MV-4-11 (cell line): ENCODE data around the gene IL22RA1.

Experiments
- DNase-seq: peaks from one replicate; lab custom pipeline; 2025; lab: John Stamatoyannopoulos, UW

Gene IL22RA1

GRCh38 chr1:24096009-24096738 is 46.8 kb downstream of the IL22RA1 start:
- no peak for DNase-seq

GRCh38 chr1:24095140-24095859 is 47.6 kb downstream of the IL22RA1 start:
- DNase-seq, result no peak

GRCh38 chr1:24094554-24094953 is 48.4 kb downstream of the IL22RA1 start:
- DNase-seq, result no peak

GRCh38 chr1:24093732-24094131 is 49.2 kb downstream of the IL22RA1 start:
- DNase-seq, result no peak

GRCh38 chr1:24092979-24093378 is 50.0 kb downstream of the IL22RA1 start:
- DNase-seq, result no peak

- DNase-seq, result no peak
Measured at GRCh38 chr1:24091971-24092482, 50.9 kb downstream of the IL22RA1 start.

- DNase-seq, result no peak
Measured at GRCh38 chr1:24090736-24091135, 52.2 kb downstream of the IL22RA1 start.

GRCh38 chr1:24089743-24090555 is 53.0 kb downstream of the IL22RA1 start:
- DNase-seq, result no peak

GRCh38 chr1:24089027-24089742 is 53.8 kb downstream of the IL22RA1 start:
- DNase-seq, result no peak

- DNase-seq, result no peak
Measured at GRCh38 chr1:24086466-24086865, 56.5 kb downstream of the IL22RA1 start.

GRCh38 chr1:24085546-24085945 is 57.4 kb downstream of the IL22RA1 start:
- no peak for DNase-seq

GRCh38 chr1:24085007-24085406 is 57.9 kb downstream of the IL22RA1 start:
- DNase-seq, result no peak

GRCh38 chr1:24084050-24084449 is 58.9 kb downstream of the IL22RA1 start:
- no peak for DNase-seq

- no peak for DNase-seq
Measured at GRCh38 chr1:24082372-24082771, 60.6 kb downstream of the IL22RA1 start.

GRCh38 chr1:24081190-24081589 is 61.8 kb downstream of the IL22RA1 start:
- no peak for DNase-seq

- no peak for DNase-seq
Measured at GRCh38 chr1:24080131-24080530, 62.8 kb downstream of the IL22RA1 start.

- DNase-seq, result no peak
Measured at GRCh38 chr1:24077278-24077978, 65.5 kb downstream of the IL22RA1 start.

GRCh38 chr1:24075946-24076345 is 67.0 kb downstream of the IL22RA1 start:
- DNase-seq, result no peak

GRCh38 chr1:24075590-24075854 is 67.4 kb downstream of the IL22RA1 start:
- no peak for DNase-seq

GRCh38 chr1:24074817-24075589 is 67.9 kb downstream of the IL22RA1 start:
- no peak for DNase-seq

- no peak for DNase-seq
Measured at GRCh38 chr1:24074196-24074595, 68.7 kb downstream of the IL22RA1 start.
